ENCODE data around the gene TRMT44. TPM values are rescaled to one million over a fixed set of nuclear protein-coding genes. Genes with fewer than 3 reads are reported as not detected.

Gene TRMT44
- total RNA-seq, 1 donor from 2014 or later, result 20.1 TPM

DNA sequence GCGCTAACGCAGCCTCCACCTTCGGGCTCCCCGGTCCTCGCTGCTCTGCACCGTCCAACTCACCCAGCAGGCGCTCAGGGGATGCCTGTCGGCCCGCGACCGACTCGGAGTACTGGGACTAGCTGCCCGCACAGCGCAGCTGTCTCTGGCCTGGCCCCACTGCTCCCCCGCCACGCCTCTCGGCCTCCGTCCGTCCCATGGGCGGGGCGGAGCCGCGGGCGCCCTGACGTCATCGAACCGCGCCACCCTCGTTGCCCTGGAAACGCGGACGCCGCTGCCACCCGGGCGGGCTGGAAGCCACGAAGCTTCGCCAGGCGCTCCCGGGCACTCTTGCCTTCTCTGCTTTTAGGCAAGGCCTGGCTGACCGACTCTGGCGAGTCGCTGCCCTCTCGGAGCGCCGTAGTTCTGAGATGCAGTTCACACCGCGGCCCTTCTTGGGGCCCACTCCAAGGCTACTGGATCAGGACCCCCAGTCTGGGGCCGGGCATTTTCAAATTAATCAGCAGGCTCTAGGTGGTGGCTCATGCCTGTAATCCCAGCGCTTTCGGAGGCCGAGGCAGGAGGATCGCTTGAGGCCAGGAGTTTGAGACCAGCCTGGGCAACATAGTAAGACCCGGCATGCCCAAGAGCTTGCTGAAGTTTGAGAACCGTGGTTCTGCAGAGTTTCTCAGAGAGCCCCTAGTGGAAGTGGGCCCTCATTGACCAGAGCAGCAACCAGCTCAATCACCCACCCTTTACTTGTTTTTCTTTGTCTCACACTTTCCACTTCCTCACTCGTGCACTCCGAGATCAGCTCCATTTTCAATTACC is 12.1 kb upstream of the TRMT44 start:
- no peaks in the 10 kb centered on the region for H3K27me3 Mint-ChIP-seq (ENCODE audit: low read depth)
- H3K4me1 Mint-ChIP-seq, result peaks cover 17% of the 10 kb centered on the region
- H3K27ac Mint-ChIP-seq (ENCODE audit: unreplicated experiment), result peak overlapping the region; percentile 67
- no peaks in the 10 kb centered on the region for H3K36me3 Mint-ChIP-seq (ENCODE audit: low read depth)
- TF ChIP-seq, protein P1, sequence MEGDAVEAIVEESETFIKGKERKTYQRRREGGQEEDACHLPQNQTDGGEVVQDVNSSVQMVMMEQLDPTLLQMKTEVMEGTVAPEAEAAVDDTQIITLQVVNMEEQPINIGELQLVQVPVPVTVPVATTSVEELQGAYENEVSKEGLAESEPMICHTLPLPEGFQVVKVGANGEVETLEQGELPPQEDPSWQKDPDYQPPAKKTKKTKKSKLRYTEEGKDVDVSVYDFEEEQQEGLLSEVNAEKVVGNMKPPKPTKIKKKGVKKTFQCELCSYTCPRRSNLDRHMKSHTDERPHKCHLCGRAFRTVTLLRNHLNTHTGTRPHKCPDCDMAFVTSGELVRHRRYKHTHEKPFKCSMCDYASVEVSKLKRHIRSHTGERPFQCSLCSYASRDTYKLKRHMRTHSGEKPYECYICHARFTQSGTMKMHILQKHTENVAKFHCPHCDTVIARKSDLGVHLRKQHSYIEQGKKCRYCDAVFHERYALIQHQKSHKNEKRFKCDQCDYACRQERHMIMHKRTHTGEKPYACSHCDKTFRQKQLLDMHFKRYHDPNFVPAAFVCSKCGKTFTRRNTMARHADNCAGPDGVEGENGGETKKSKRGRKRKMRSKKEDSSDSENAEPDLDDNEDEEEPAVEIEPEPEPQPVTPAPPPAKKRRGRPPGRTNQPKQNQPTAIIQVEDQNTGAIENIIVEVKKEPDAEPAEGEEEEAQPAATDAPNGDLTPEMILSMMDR (conservative IDR thresholded peaks at IDR 0.05), result peak; percentile 55
- peak overlapping the region; percentile 94 for H3K4me3 Mint-ChIP-seq
- peak; percentile 95 for DNase-seq (ENCODE audit: low read depth, low spot score)
- H3K9me3 Mint-ChIP-seq, result no peaks in the 10 kb centered on the region

DNA sequence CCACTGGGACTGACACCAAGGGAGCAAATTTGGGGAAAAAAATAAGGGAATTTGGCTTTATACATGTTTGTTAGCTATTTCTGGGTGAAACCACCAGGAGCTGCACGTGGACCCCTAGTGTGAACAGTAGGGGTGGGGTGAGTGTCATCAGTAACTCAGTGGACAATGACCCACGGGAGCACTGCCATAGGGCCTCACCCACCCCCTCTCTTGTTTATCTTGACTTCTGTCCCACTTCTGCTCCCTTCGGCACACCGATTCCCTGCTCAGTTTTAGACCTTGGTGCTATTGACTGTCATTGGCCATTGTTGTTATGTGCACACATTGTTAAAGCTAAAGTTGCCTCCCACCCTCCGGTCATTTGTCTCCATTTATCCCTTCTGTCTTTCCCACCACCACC is 9.0 kb upstream of the TRMT44 start:
- no peaks in the 10 kb centered on the region for H3K36me3 Mint-ChIP-seq (ENCODE audit: low read depth)

DNA sequence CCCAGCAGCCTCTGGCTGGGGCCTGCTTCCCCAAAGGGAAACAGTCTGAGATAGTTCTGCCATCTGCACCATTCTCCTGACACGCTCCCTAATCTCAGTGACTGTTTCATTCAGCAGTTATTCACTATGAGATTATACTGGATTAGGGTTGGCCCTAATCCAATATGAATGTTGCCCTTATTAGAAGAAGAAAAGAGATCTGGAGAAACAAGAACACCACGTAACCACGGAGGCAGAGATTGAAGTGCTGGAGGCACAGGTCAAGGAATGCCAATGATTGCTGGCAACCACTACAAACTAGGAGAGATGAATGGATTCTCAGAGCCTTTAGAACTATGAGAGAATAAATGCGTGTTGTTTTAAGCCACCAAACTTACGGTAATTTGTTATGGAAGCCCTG is 7.4 kb upstream of the TRMT44 start:
- peaks cover 17% of the 10 kb centered on the region for H3K4me1 Mint-ChIP-seq
- H3K9me3 Mint-ChIP-seq, result no peaks in the 10 kb centered on the region
- no peak overlapping the region for H3K4me3 Mint-ChIP-seq
- DNase-seq (ENCODE audit: low read depth, low spot score), result no peak
- H3K36me3 Mint-ChIP-seq (ENCODE audit: low read depth), result no peaks in the 10 kb centered on the region
- TF ChIP-seq, protein P1 (conservative IDR thresholded peaks at IDR 0.05), result no peak
- no peaks in the 10 kb centered on the region for H3K27me3 Mint-ChIP-seq (ENCODE audit: low read depth)
- H3K27ac Mint-ChIP-seq (ENCODE audit: unreplicated experiment), result no peak overlapping the region

More for the DNA sequence above, 9.0 kb upstream of the TRMT44 start:
- Mint-ChIP-seq H3K9me3 (no peaks in the 10 kb centered on the region), H3K27me3 (ENCODE audit: low read depth) (no peaks in the 10 kb centered on the region), H3K27ac (ENCODE audit: unreplicated experiment) (no peak overlapping the region), H3K4me3 (peak overlapping the region; percentile 12), H3K4me1 (peaks cover 16% of the 10 kb centered on the region)
- no peak for DNase-seq (ENCODE audit: low read depth, low spot score)
- TF ChIP-seq, protein P1 (conservative IDR thresholded peaks at IDR 0.05), result no peak

DNA sequence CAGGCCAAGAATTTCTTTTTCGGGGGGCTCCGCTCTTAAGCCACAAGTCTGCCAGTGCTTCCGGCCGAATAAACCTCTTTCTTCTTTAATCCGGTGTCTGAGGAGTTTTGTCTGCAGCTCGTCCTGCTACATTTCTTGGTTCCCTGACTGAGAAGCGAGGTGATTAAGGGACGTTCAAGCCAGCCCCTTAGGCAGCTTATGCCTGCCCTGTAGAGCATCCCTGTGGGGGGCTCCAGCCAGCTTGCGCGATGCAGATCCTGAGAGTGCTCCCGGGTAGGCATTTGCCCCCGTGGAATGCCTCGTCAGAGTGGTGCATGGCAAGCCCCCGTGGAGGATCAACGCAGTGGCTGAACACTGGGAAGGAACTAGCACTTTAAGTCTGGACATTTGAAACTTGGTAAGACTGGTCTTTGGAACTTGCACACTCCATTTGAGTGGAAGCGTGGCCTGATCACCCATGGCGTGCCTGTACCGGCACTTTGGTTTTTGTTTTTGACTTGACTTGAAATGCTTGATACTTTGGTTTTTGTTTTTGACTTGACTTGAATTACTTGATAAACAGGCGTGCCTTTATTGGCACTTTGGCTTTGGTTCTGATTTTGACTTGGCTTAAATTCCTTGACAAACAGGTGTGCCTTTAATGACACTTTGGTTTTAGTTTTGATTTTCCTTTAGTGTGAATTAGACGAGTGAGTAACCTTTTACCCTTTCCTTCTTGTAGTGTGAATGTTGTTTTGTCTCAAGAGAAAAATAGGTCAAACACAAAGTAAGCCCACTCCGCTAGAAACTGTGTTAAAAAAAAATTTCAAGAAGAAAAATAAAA is 6.1 kb upstream of the TRMT44 start:
- H3K4me1 Mint-ChIP-seq, result peaks cover 19% of the 10 kb centered on the region
- TF ChIP-seq, protein P1 (conservative IDR thresholded peaks at IDR 0.05), result no peak
- no peak overlapping the region for H3K27ac Mint-ChIP-seq (ENCODE audit: unreplicated experiment)
- DNase-seq (ENCODE audit: low read depth, low spot score), result no peak
- no peaks in the 10 kb centered on the region for H3K27me3 Mint-ChIP-seq (ENCODE audit: low read depth)
- H3K36me3 Mint-ChIP-seq (ENCODE audit: low read depth), result no peaks in the 10 kb centered on the region
- H3K9me3 Mint-ChIP-seq, result peaks cover 2% of the 10 kb centered on the region
- H3K4me3 Mint-ChIP-seq, result no peak overlapping the region

DNA sequence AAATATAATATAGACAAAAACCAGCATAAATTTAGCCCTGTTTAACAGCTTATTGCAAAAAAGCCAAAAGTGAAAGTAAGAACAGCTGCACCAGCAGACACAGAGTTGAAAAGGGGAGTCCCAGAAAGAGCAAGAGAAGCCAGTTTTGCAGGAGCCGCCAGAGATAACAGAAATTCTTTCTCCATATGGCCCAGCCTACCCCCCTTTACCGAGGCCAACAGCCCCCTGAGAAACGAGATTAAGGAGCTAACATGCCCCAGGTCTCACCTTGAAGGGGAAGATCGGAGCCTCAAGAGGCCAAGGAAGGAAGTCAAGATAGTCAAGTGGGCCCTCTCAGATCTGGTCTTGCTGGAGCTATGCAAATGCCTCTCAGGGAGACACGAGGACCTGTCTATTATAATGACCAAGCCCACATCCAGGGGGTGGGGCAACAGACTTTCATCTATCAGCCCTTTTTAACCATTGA is 4.9 kb upstream of the TRMT44 start:
- Mint-ChIP-seq H3K36me3 (ENCODE audit: low read depth) (no peaks in the 10 kb centered on the region), H3K4me3 (peak overlapping the region; percentile 34), H3K4me1 (peaks cover 30% of the 10 kb centered on the region), H3K27ac (ENCODE audit: unreplicated experiment) (no peak overlapping the region), H3K9me3 (peaks cover 2% of the 10 kb centered on the region), H3K27me3 (ENCODE audit: low read depth) (no peaks in the 10 kb centered on the region)
- no peak for DNase-seq (ENCODE audit: low read depth, low spot score)
- TF ChIP-seq, protein P1 (conservative IDR thresholded peaks at IDR 0.05), result no peak
